D721Med (cell line): ENCODE data around the gene MSGN1.
"Not testable (repeated sequence)": the region's sequence is repeated elsewhere in the genome, so short reads cannot be mapped to it uniquely, and the experiment has no call there.

Source experiments
- DNase-seq: peaks from one replicate; pipeline ENCODE4 v3.0.0; 2011; ENCODE audit warnings: low spot score; ENCODE audit not compliant: insufficient read length
- FAIRE-seq: peaks from 2 replicates; lab custom pipeline; 2011; peaks lifted over from hg19 to GRCh38; lab: Jason Lieb, UNC
- CTCF ChIP-seq: IDR thresholded peaks from 2 replicates; pipeline ENCODE4 v1.5.1; 2012; ENCODE audit warnings: mild to moderate bottlenecking, control low read depth; ENCODE audit not compliant: insufficient read depth; ENCODE audit errors: missing control alignments

The MSGN1 gene

DNA sequence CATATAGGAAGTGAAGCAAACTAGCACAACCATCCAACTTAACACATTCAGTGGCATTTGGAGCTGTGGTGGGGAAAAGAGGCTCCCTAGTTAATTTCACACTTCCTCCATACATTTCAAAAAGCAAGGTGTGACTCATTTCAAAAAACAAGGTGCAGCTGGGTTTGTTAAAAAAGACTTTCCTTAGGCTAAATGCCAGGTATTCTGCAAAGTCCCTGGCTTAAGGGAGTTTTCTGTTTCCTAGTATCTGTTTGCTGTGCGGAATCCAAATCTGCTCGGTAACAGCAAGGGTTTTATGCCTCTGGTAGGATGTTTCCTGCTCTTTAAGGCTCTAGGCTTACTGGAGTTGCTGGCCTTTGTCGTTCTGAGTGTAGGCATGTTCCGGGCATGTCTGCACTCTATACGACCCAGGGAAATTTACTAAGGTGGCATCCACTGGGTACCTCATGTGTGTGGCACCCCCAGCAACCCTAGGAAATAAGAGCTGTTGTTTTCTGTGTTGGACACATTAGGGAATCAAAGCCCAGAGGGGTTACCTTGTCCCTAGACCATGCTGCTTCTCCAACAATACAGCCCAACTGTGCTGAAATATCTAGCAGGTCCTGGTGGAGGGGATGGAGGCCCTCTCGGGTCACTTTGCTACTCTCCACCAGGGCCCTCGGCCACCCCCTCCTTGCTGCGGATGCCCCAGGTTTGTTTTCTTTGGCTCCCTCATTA is 634 bp upstream of the MSGN1 start:
- FAIRE-seq (no peak), DNase-seq (no peak)
- TF ChIP-seq CTCF, result no peak

- no peak for TF ChIP-seq CTCF
- DNase-seq (no peak), FAIRE-seq (no peak)
These were observed 2.1 kb downstream of the MSGN1 start for GRCh38 chr2:17818235-17818815.

GRCh38 chr2:17821080-17821479 is 4.8 kb downstream of the MSGN1 start:
- no peak for FAIRE-seq

DNA sequence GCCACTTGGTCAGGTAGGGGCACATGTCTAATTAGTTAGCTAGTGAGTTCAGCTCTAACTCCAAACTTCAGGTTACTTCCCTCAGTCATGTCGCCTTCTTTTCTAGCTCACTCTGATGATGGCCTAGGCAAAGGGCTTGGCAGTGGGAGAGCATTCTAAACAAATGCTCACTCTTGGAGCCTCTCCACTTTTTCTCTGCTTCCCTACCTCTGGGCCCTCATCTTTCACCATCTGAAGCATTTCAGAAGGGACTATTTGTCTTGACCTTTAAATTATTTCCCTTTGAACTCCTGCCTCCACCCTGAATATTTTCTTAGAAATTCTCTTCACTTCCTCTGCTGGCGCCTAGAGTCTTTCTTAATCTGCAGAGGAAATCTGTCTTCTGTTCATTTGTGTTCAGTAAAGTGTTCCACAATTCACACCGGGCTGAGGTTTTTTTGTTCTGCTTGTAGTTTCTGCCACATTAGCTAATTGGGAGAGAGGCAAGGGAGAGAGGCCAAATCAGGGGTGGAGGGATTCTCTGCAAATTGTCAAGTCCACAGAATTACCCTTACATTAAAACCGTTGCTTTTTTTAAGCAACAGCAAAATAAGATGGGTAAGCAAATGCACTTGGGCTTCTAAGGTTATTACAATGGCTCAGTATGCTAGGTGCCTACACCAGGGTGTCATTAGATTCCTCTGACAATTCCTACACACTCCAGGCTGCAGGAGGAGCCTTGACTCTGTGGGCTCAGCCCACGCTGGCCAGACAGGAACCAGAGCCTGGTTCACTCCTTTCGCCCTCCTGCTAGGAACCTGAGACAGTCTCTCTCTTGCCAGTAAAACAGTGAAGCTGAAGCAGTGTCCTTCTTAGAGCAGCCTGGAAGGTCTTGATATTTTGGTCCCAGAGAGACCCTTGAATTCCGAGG is 5.5 kb downstream of the MSGN1 start:
- FAIRE-seq (no peak), DNase-seq (no peak)
- TF ChIP-seq CTCF, result no peak

More at GRCh38 chr2:17821080-17821479, 4.8 kb downstream of the MSGN1 start:
- no peak for TF ChIP-seq CTCF
- no peak for DNase-seq

GRCh38 chr2:17822445-17823117 is 6.3 kb downstream of the MSGN1 start:
- DNase-seq (no peak), FAIRE-seq (no peak)
- no peak for TF ChIP-seq CTCF

- not testable (repeated sequence) for FAIRE-seq, DNase-seq
These were observed 7.4 kb downstream of the MSGN1 start for GRCh38 chr2:17823646-17824045.

GRCh38 chr2:17827316-17827715 is 11.1 kb downstream of the MSGN1 start:
- FAIRE-seq (no peak), DNase-seq (no peak)
- no peak for TF ChIP-seq CTCF
